MM.1S (cell line): ENCODE measurements around the gene OAS2.

ENCODE experiments used
- CTCF ChIP-seq: fragments of 300-600 bp; sonication (generic); IDR thresholded peaks from 2 replicates; pipeline ENCODE4 v1.5.1; 2016; ENCODE audit warnings: antibody characterized with exemption, low read length, mixed read lengths
- EZH2 ChIP-seq: fragments of 300-600 bp; sonication (generic); optimal IDR thresholded peaks from 2 replicates; pipeline ENCODE3; 2017; ENCODE audit warnings: low read depth, mild to moderate bottlenecking, antibody characterized with exemption, low read length, mixed read lengths
- EZH2phosphoT487 ChIP-seq: fragments of 300-600 bp; sonication (generic); IDR thresholded peaks from 2 replicates; pipeline ENCODE4 v1.6.1; 2018; ENCODE audit warnings: antibody characterized with exemption, low read length

DNA sequence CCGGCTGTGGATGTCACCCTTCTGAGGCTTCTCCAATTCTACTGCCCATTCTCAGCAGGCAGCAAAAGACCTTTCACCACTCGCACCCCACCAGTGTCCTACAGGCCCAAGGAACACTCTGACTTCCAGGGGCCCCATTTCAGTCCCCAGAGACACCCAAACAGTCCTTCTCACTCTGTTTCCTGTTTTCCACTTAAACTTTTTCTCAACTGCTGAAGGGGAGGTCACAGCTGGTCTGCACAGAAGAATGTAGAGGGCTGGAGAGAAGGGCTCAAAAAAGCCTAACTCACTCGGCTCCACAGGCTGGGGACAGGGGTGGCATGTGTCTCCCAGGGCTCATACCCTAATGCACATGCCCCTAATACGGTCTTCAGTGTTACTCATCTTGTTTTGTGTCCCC, 74.0 kb downstream of the OAS2 start:
- no peak for TF ChIP-seq CTCF
- no peak for TF ChIP-seq EZH2
- TF ChIP-seq EZH2phosphoT487 = no peak
